VCaP (cell line): Measurements from ENCODE around the gene HYPK.

ENCODE experiments used
- H3K27ac ChIP-seq: fragments of 450-650 bp; 2 replicates; pipeline ENCODE4 v1.5.1; 2017
- TF ChIP-seq, protein P1 (sequence below): fragments of 450-650 bp; conservative IDR thresholded peaks from 2 replicates; pipeline ENCODE4 v1.5.1; 2017; ENCODE audit warnings: mild to moderate bottlenecking, moderate library complexity

Gene HYPK

DNA sequence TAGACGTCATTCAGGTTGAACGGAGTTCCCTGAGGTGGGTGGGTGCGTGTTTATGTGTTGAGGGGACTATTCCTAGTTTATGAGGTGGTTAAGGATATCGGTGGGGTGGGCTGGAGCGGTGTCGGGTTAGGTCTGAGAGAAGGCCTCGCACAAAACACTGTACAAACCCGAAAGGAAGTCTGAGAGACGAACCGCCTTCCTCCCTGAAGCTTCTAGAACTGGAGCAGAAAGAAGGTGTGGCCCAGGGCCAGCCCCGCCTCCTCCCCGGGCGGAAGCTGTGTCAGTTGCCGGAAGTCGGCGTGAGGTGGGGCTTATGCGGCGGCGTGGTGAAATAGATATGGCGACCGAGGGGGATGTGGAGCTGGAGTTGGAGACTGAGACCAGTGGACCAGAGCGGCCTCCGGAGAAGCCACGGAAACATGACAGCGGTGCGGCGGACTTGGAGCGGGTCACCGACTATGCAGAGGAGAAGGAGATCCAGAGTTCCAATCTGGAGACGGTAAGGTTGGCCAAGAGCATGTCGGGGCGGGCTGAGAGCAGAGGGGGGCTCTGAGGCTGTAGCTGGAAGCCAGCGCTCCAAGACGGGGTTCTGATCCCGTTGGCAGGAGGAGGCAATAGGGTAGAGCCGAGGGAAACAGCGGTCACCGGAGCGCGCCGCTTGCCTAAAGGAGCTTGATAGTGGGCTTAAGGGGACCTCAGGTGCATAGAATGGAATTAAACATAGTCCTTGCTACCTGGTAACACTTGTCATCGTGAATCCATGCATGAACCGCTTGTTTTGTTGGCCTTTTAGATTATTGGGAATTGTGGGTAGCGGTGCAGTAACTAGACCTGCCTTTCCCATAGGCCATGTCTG is at the start of gene HYPK:
Gene HYPK, plus strand, starts transcription at position 314 of the 856 bp plus-strand sequence. Its CDS starts 24 bp downstream, at position 338.
- TF ChIP-seq, protein P1, sequence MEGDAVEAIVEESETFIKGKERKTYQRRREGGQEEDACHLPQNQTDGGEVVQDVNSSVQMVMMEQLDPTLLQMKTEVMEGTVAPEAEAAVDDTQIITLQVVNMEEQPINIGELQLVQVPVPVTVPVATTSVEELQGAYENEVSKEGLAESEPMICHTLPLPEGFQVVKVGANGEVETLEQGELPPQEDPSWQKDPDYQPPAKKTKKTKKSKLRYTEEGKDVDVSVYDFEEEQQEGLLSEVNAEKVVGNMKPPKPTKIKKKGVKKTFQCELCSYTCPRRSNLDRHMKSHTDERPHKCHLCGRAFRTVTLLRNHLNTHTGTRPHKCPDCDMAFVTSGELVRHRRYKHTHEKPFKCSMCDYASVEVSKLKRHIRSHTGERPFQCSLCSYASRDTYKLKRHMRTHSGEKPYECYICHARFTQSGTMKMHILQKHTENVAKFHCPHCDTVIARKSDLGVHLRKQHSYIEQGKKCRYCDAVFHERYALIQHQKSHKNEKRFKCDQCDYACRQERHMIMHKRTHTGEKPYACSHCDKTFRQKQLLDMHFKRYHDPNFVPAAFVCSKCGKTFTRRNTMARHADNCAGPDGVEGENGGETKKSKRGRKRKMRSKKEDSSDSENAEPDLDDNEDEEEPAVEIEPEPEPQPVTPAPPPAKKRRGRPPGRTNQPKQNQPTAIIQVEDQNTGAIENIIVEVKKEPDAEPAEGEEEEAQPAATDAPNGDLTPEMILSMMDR: no peak
- H3K27ac ChIP-seq: peak within 1 kb of the TSS; percentile 93

GRCh38 chr15:43751885-43752284 is 48.5 kb upstream of the HYPK start:
- TF ChIP-seq, protein P1: no peak
- H3K27ac ChIP-seq: no peak overlapping the region

DNA sequence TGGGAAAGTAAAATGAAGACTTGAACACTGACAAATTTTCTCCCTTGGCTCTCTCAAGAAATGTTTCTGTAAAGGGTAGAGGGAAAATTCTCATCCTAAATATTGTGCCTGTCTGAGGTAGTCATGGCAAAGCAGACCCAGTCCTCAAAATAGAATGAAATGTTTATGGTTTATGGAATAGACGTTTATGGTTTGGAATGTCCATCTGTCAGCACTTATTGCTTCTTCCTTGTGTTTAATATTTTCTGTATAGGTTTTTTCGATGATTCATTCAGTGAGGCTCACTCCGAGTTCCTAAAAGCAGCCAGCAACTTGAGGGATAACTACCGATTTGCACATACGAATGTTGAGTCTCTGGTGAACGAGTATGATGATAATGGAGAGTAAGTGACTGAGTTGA is 37.6 kb upstream of the HYPK start:
- no peak overlapping the region for H3K27ac ChIP-seq
- TF ChIP-seq, protein P1: no peak

GRCh38 chr15:43763819-43764446 is 36.5 kb upstream of the HYPK start:
- no peak overlapping the region for H3K27ac ChIP-seq
- TF ChIP-seq, protein P1: no peak

GRCh38 chr15:43769584-43770228 is 30.7 kb upstream of the HYPK start:
- H3K27ac ChIP-seq: no peak overlapping the region
- TF ChIP-seq, protein P1: peak; percentile 88

- H3K27ac ChIP-seq: no peak overlapping the region
- TF ChIP-seq, protein P1: no peak
Measured at GRCh38 chr15:43771816-43772215, 28.6 kb upstream of the HYPK start.

DNA sequence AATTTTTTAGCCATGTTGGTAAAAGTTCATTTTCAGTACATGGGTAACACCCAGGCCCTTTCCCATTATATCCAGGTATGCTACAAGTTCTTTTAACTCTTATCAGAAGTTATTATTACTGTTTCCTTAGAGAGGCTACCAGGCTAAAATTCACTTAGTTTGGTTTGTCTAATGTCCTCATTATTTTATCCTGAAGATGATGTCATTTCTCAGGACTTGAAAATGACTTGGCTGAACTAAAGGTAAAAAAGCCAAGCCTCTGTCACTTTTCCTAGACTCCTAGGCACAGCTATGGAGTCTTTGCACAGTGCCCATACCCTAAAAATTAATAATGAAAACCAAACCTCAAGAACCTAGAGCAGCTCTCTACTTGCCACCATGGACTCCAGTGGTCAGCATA is 27.8 kb upstream of the HYPK start:
- TF ChIP-seq, protein P1: no peak

More for the DNA sequence above, 27.8 kb upstream of the HYPK start:
- no peak overlapping the region for H3K27ac ChIP-seq
